MM.1S (cell line): ENCODE measurements around the gene PRLH.

Experiments
- EZH2 ChIP-seq: fragments of 300-600 bp; sonication (generic); optimal IDR thresholded peaks from 2 replicates; pipeline ENCODE3; 2017; ENCODE audit warnings: low read depth, mild to moderate bottlenecking, antibody characterized with exemption, low read length, mixed read lengths
- EZH2phosphoT487 ChIP-seq: fragments of 300-600 bp; sonication (generic); IDR thresholded peaks from 2 replicates; pipeline ENCODE4 v1.6.1; 2018; ENCODE audit warnings: antibody characterized with exemption, low read length
- TF ChIP-seq, protein P1 (sequence below): fragments of 300-600 bp; sonication (generic); IDR thresholded peaks from 2 replicates; pipeline ENCODE4 v1.5.1; 2016; ENCODE audit warnings: antibody characterized with exemption, low read length, mixed read lengths

DNA sequence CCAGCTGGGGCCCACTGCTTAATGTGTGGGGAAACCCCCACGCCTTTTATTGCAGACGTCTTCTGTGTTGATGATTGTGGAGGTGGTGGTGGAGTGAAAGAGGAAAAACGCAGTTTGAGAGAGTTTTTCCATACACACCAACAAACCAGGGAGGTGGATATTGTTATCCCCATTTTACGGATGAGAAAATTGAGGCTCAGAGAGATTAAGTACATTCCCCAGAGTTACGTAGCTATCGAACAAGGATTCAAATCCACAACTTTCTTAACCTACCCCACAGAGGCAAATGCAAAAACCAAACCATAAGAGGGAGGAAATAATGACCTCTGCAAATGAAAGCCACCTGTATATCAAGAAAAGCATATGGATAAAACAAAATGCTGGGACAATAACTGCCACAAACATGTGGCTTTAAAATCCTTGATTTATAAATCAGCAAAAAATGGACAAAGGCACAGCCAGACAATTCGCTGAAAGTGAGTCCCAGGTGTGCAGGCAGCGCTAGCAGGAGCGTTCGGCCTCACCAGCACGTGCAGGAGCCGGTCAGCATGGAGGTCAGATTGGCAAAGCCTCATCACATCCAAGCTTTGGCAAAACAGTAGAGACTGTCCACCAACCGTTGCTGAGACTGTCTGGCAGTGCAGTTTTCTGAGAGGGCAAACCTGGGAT, 36.8 kb downstream of the PRLH start:
- TF ChIP-seq, protein P1, sequence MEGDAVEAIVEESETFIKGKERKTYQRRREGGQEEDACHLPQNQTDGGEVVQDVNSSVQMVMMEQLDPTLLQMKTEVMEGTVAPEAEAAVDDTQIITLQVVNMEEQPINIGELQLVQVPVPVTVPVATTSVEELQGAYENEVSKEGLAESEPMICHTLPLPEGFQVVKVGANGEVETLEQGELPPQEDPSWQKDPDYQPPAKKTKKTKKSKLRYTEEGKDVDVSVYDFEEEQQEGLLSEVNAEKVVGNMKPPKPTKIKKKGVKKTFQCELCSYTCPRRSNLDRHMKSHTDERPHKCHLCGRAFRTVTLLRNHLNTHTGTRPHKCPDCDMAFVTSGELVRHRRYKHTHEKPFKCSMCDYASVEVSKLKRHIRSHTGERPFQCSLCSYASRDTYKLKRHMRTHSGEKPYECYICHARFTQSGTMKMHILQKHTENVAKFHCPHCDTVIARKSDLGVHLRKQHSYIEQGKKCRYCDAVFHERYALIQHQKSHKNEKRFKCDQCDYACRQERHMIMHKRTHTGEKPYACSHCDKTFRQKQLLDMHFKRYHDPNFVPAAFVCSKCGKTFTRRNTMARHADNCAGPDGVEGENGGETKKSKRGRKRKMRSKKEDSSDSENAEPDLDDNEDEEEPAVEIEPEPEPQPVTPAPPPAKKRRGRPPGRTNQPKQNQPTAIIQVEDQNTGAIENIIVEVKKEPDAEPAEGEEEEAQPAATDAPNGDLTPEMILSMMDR, result no peak
- no peak for TF ChIP-seq EZH2
- TF ChIP-seq EZH2phosphoT487, result no peak
